Measurements from ENCODE around the gene GLDC.

The GLDC gene

GRCh38 chr9:6620353-6620752, 25.2 kb downstream of the GLDC start:
- Histone ChIP-seq H3K27me3 (ENCODE audit: control insufficient read depth in 1 of 2, insufficient read depth in 2 of 2, low read length in 2 of 2) (no peaks in the 10 kb centered on the region), H3K36me3 (ENCODE audit: control insufficient read depth in 2 of 2, insufficient read depth in 2 of 2, low read length in 2 of 2) (no peaks in the 10 kb centered on the region), H3K4me3 (ENCODE audit: low read length in 2 of 2) (no peak overlapping the region), H3K4me1 (ENCODE audit: control insufficient read depth, insufficient read depth, low read length) (no peaks in the 10 kb centered on the region), H3K9me3 (ENCODE audit: control insufficient read depth in 2 of 2, low read length in 2 of 2) (no peaks in the 10 kb centered on the region), H3K9ac (ENCODE audit: low read length in 2 of 2) (no peak overlapping the region), H3K27ac (ENCODE audit: low read length) (no peak overlapping the region)

GRCh38 chr9:6619909-6620308, 25.6 kb downstream of the GLDC start:
- no peaks in the 10 kb centered on the region for H3K4me1 ChIP-seq (ENCODE audit: control insufficient read depth, insufficient read depth, low read length)
- no peaks in the 10 kb centered on the region for H3K27me3 ChIP-seq (ENCODE audit: control insufficient read depth in 1 of 2, insufficient read depth in 2 of 2, low read length in 2 of 2)
- H3K9ac ChIP-seq (ENCODE audit: low read length in 2 of 2): no peak overlapping the region
- no peaks in the 10 kb centered on the region for H3K9me3 ChIP-seq (ENCODE audit: control insufficient read depth in 2 of 2, low read length in 2 of 2)
- H3K36me3 ChIP-seq (ENCODE audit: control insufficient read depth in 2 of 2, insufficient read depth in 2 of 2, low read length in 2 of 2): no peaks in the 10 kb centered on the region
- no peak overlapping the region for H3K4me3 ChIP-seq (ENCODE audit: low read length in 2 of 2)
- no peak overlapping the region for H3K27ac ChIP-seq (ENCODE audit: low read length)

GRCh38 chr9:6616951-6617602, 28.5 kb downstream of the GLDC start:
- H3K4me3 ChIP-seq (ENCODE audit: low read length in 2 of 2): no peak overlapping the region
- no peaks in the 10 kb centered on the region for H3K27me3 ChIP-seq (ENCODE audit: control insufficient read depth in 1 of 2, insufficient read depth in 2 of 2, low read length in 2 of 2)
- no peak overlapping the region for H3K27ac ChIP-seq (ENCODE audit: low read length)
- no peaks in the 10 kb centered on the region for H3K9me3 ChIP-seq (ENCODE audit: control insufficient read depth in 2 of 2, low read length in 2 of 2)
- H3K9ac ChIP-seq (ENCODE audit: low read length in 2 of 2): no peak overlapping the region
- H3K4me1 ChIP-seq (ENCODE audit: control insufficient read depth, insufficient read depth, low read length): no peaks in the 10 kb centered on the region
- H3K36me3 ChIP-seq (ENCODE audit: control insufficient read depth in 2 of 2, insufficient read depth in 2 of 2, low read length in 2 of 2): no peaks in the 10 kb centered on the region

- Histone ChIP-seq H3K36me3 (ENCODE audit: control insufficient read depth in 2 of 2, insufficient read depth in 2 of 2, low read length in 2 of 2) (no peaks in the 10 kb centered on the region), H3K4me1 (ENCODE audit: control insufficient read depth, insufficient read depth, low read length) (no peaks in the 10 kb centered on the region), H3K9ac (ENCODE audit: low read length in 2 of 2) (no peak overlapping the region), H3K4me3 (ENCODE audit: low read length in 2 of 2) (no peak overlapping the region), H3K27ac (ENCODE audit: low read length) (no peak overlapping the region), H3K27me3 (ENCODE audit: control insufficient read depth in 1 of 2, insufficient read depth in 2 of 2, low read length in 2 of 2) (no peaks in the 10 kb centered on the region), H3K9me3 (ENCODE audit: control insufficient read depth in 2 of 2, low read length in 2 of 2) (no peaks in the 10 kb centered on the region)
Measured at GRCh38 chr9:6614489-6614888, 31.0 kb downstream of the GLDC start.

GRCh38 chr9:6611865-6612264, 33.7 kb downstream of the GLDC start:
- no peaks in the 10 kb centered on the region for H3K27me3 ChIP-seq (ENCODE audit: control insufficient read depth in 1 of 2, insufficient read depth in 2 of 2, low read length in 2 of 2)

GRCh38 chr9:6610073-6610472, 35.5 kb downstream of the GLDC start:
- Histone ChIP-seq H3K4me3 (ENCODE audit: low read length in 2 of 2) (no peak overlapping the region), H3K9me3 (ENCODE audit: control insufficient read depth in 2 of 2, low read length in 2 of 2) (no peaks in the 10 kb centered on the region), H3K27ac (ENCODE audit: low read length) (no peak overlapping the region)

More at GRCh38 chr9:6611865-6612264, 33.7 kb downstream of the GLDC start:
- Histone ChIP-seq H3K9me3 (ENCODE audit: control insufficient read depth in 2 of 2, low read length in 2 of 2) (no peaks in the 10 kb centered on the region), H3K27ac (ENCODE audit: low read length) (no peak overlapping the region), H3K4me1 (ENCODE audit: control insufficient read depth, insufficient read depth, low read length) (no peaks in the 10 kb centered on the region), H3K36me3 (ENCODE audit: control insufficient read depth in 2 of 2, insufficient read depth in 2 of 2, low read length in 2 of 2) (no peaks in the 10 kb centered on the region), H3K4me3 (ENCODE audit: low read length in 2 of 2) (no peak overlapping the region), H3K9ac (ENCODE audit: low read length in 2 of 2) (no peak overlapping the region)

GRCh38 chr9:6609497-6610016, 36.0 kb downstream of the GLDC start:
- H3K4me3 ChIP-seq (ENCODE audit: low read length in 2 of 2): no peak overlapping the region
- H3K36me3 ChIP-seq (ENCODE audit: control insufficient read depth in 2 of 2, insufficient read depth in 2 of 2, low read length in 2 of 2): no peaks in the 10 kb centered on the region
- no peak overlapping the region for H3K9ac ChIP-seq (ENCODE audit: low read length in 2 of 2)
- H3K27me3 ChIP-seq (ENCODE audit: control insufficient read depth in 1 of 2, insufficient read depth in 2 of 2, low read length in 2 of 2): no peaks in the 10 kb centered on the region
- no peaks in the 10 kb centered on the region for H3K4me1 ChIP-seq (ENCODE audit: control insufficient read depth, insufficient read depth, low read length)
- H3K9me3 ChIP-seq (ENCODE audit: control insufficient read depth in 2 of 2, low read length in 2 of 2): no peaks in the 10 kb centered on the region
- no peak overlapping the region for H3K27ac ChIP-seq (ENCODE audit: low read length)

More at GRCh38 chr9:6610073-6610472, 35.5 kb downstream of the GLDC start:
- Histone ChIP-seq H3K27me3 (ENCODE audit: control insufficient read depth in 1 of 2, insufficient read depth in 2 of 2, low read length in 2 of 2) (no peaks in the 10 kb centered on the region), H3K4me1 (ENCODE audit: control insufficient read depth, insufficient read depth, low read length) (no peaks in the 10 kb centered on the region), H3K9ac (ENCODE audit: low read length in 2 of 2) (no peak overlapping the region), H3K36me3 (ENCODE audit: control insufficient read depth in 2 of 2, insufficient read depth in 2 of 2, low read length in 2 of 2) (no peaks in the 10 kb centered on the region)

- no peaks in the 10 kb centered on the region for H3K36me3 ChIP-seq (ENCODE audit: control insufficient read depth in 2 of 2, insufficient read depth in 2 of 2, low read length in 2 of 2)
Measured at GRCh38 chr9:6605202-6605601, 40.3 kb downstream of the GLDC start.

GRCh38 chr9:6600426-6600825, 45.1 kb downstream of the GLDC start:
- Histone ChIP-seq H3K9me3 (ENCODE audit: control insufficient read depth in 2 of 2, low read length in 2 of 2) (no peaks in the 10 kb centered on the region), H3K9ac (ENCODE audit: low read length in 2 of 2) (no peak overlapping the region), H3K4me3 (ENCODE audit: low read length in 2 of 2) (no peak overlapping the region), H3K27ac (ENCODE audit: low read length) (no peak overlapping the region), H3K4me1 (ENCODE audit: control insufficient read depth, insufficient read depth, low read length) (no peaks in the 10 kb centered on the region), H3K27me3 (ENCODE audit: control insufficient read depth in 1 of 2, insufficient read depth in 2 of 2, low read length in 2 of 2) (no peaks in the 10 kb centered on the region), H3K36me3 (ENCODE audit: control insufficient read depth in 2 of 2, insufficient read depth in 2 of 2, low read length in 2 of 2) (no peaks in the 10 kb centered on the region)

More at GRCh38 chr9:6605202-6605601, 40.3 kb downstream of the GLDC start:
- no peak overlapping the region for H3K4me3 ChIP-seq (ENCODE audit: low read length in 2 of 2)
- H3K9me3 ChIP-seq (ENCODE audit: control insufficient read depth in 2 of 2, low read length in 2 of 2): no peaks in the 10 kb centered on the region
- no peaks in the 10 kb centered on the region for H3K4me1 ChIP-seq (ENCODE audit: control insufficient read depth, insufficient read depth, low read length)
- no peaks in the 10 kb centered on the region for H3K27me3 ChIP-seq (ENCODE audit: control insufficient read depth in 1 of 2, insufficient read depth in 2 of 2, low read length in 2 of 2)
- H3K27ac ChIP-seq (ENCODE audit: low read length): no peak overlapping the region
- no peak overlapping the region for H3K9ac ChIP-seq (ENCODE audit: low read length in 2 of 2)

GRCh38 chr9:6600006-6600405, 45.5 kb downstream of the GLDC start:
- no peaks in the 10 kb centered on the region for H3K36me3 ChIP-seq (ENCODE audit: control insufficient read depth in 2 of 2, insufficient read depth in 2 of 2, low read length in 2 of 2)
- H3K27me3 ChIP-seq (ENCODE audit: control insufficient read depth in 1 of 2, insufficient read depth in 2 of 2, low read length in 2 of 2): no peaks in the 10 kb centered on the region
- H3K9me3 ChIP-seq (ENCODE audit: control insufficient read depth in 2 of 2, low read length in 2 of 2): no peaks in the 10 kb centered on the region
- no peaks in the 10 kb centered on the region for H3K4me1 ChIP-seq (ENCODE audit: control insufficient read depth, insufficient read depth, low read length)
- no peak overlapping the region for H3K4me3 ChIP-seq (ENCODE audit: low read length in 2 of 2)
- H3K27ac ChIP-seq (ENCODE audit: low read length): no peak overlapping the region
- H3K9ac ChIP-seq (ENCODE audit: low read length in 2 of 2): no peak overlapping the region

GRCh38 chr9:6598249-6598725, 47.2 kb downstream of the GLDC start:
- Histone ChIP-seq H3K27ac (ENCODE audit: low read length) (no peak overlapping the region), H3K36me3 (ENCODE audit: control insufficient read depth in 2 of 2, insufficient read depth in 2 of 2, low read length in 2 of 2) (no peaks in the 10 kb centered on the region), H3K4me1 (ENCODE audit: control insufficient read depth, insufficient read depth, low read length) (no peaks in the 10 kb centered on the region), H3K4me3 (ENCODE audit: low read length in 2 of 2) (no peak overlapping the region), H3K9ac (ENCODE audit: low read length in 2 of 2) (no peak overlapping the region), H3K9me3 (ENCODE audit: control insufficient read depth in 2 of 2, low read length in 2 of 2) (no peaks in the 10 kb centered on the region), H3K27me3 (ENCODE audit: control insufficient read depth in 1 of 2, insufficient read depth in 2 of 2, low read length in 2 of 2) (no peaks in the 10 kb centered on the region)
